ENCODE results near the gene DISC1.

- TF ChIP-seq CTCF (IDR thresholded peaks at IDR 0.05) (no peak), POLR2A (IDR thresholded peaks at IDR 0.05) (no peak)
Observed at GRCh38 chr1:231643935-231644237, 17.3 kb downstream of the DISC1 start.
